Ascending aorta (tissue), 2 donors: ENCODE measurements around the gene MCRIP2. TPM values are rescaled to one million over a fixed set of nuclear protein-coding genes. Genes with fewer than 3 reads are reported as not detected.

Experiments
- DNase-seq, 2 donors: peaks; one replicate each; pipeline ENCODE4 v3.0.0-alpha.2; 2019; ENCODE audit warnings: low spot score in 2 of 2
- H3K27ac ChIP-seq, 2 donors: fragments of 200-600 bp; sonication (generic); one replicate each; pipeline ENCODE4 v1.5.1; 2016 to 2017; ENCODE audit warnings: mild to moderate bottlenecking in 1 of 2
- H3K27me3 ChIP-seq: fragments of 200-600 bp; sonication (generic); one replicate; pipeline ENCODE4 v1.5.1; 2017
- H3K36me3 ChIP-seq, 2 donors: fragments of 200-600 bp; sonication (generic); one replicate each; pipeline ENCODE4 v1.5.1; 2016
- H3K4me1 ChIP-seq, 2 donors: fragments of 200-600 bp; sonication (generic); one replicate each; pipeline ENCODE4 v1.5.1; 2016 to 2017; ENCODE audit warnings: mild to moderate bottlenecking in 1 of 2
- H3K4me3 ChIP-seq, 2 donors: fragments of 200-600 bp; sonication (generic); one replicate each; pipeline ENCODE4 v1.5.1; 2016 to 2017; ENCODE audit warnings: mild to moderate bottlenecking in 1 of 2
- H3K9me3 ChIP-seq, 2 donors: fragments of 200-600 bp; sonication (generic); one replicate each; pipeline ENCODE4 v1.5.1; 2016
- CTCF ChIP-seq, 3 experiments: fragments of 200-600 bp in 2 of 3; fragments of 450-650 bp in 1 of 3; sonication (generic) in 2 of 3; IDR thresholded peaks; one replicate each; pipeline ENCODE4 v1.5.1; 2016 to 2019; ENCODE audit warnings: antibody characterized with exemption in 3 of 3, mild to moderate bottlenecking in 1 of 3, moderate library complexity in 1 of 3
- intact Hi-C: fragments of 100-400 bp; cut with DNase I; formaldehyde crosslinking; loops from one replicate; pipeline ENCODE4 v1.15.1; 2023
- total RNA-seq: library from RNA; depleted of rRNA; stranded (reverse); fragments of >200 nt; gene quantifications from one replicate; pipeline ENCODE4 v1.1.0, GENCODE V29; 2016

The MCRIP2 gene
- total RNA-seq, 1 donor from 2014 or later, result 92.9 TPM

GRCh38 chr16:603933-604332 is 37.7 kb upstream of the MCRIP2 start:
- no peak for TF ChIP-seq CTCF (IDR thresholded peaks at IDR 0.05)
- H3K4me3 ChIP-seq, result no peak overlapping the region
- H3K4me1 ChIP-seq, result no peaks in the 10 kb centered on the region
- H3K9me3 ChIP-seq, result no peaks in the 10 kb centered on the region
- H3K27me3 ChIP-seq, result no peaks in the 10 kb centered on the region
- H3K36me3 ChIP-seq, result peaks cover 3 to 5% of the 10 kb centered on the region in 2 donors
- no peak overlapping the region for H3K27ac ChIP-seq
- DNase-seq, result no peak
- intact Hi-C loops, result no loop called here

GRCh38 chr16:606656-607307 is 34.8 kb upstream of the MCRIP2 start:
- Histone ChIP-seq H3K4me3 (no peak overlapping the region), H3K9me3 (no peaks in the 10 kb centered on the region), H3K4me1 (no peaks in the 10 kb centered on the region), H3K36me3 (no peaks in the 10 kb centered on the region), H3K27ac (no peak overlapping the region), H3K27me3 (no peaks in the 10 kb centered on the region)
- intact Hi-C loops, result no loop called here
- DNase-seq, result no peak
- no peak for TF ChIP-seq CTCF (IDR thresholded peaks at IDR 0.05)

GRCh38 chr16:608019-608418 is 33.6 kb upstream of the MCRIP2 start:
- no peaks in the 10 kb centered on the region for H3K4me1 ChIP-seq
- intact Hi-C loops, result no loop called here
- H3K4me3 ChIP-seq, result no peak overlapping the region
- no peak for DNase-seq
- H3K27ac ChIP-seq, result no peak overlapping the region
- H3K27me3 ChIP-seq, result no peaks in the 10 kb centered on the region
- H3K36me3 ChIP-seq, result no peaks in the 10 kb centered on the region
- TF ChIP-seq CTCF (IDR thresholded peaks at IDR 0.05), result no peak
- no peaks in the 10 kb centered on the region for H3K9me3 ChIP-seq

GRCh38 chr16:609316-609715 is 32.3 kb upstream of the MCRIP2 start:
- H3K4me3 ChIP-seq, result no peak overlapping the region
- H3K4me1 ChIP-seq, result no peaks in the 10 kb centered on the region
- intact Hi-C loops, result no loop called here
- H3K9me3 ChIP-seq, result no peaks in the 10 kb centered on the region
- no peak overlapping the region for H3K27ac ChIP-seq
- no peaks in the 10 kb centered on the region for H3K36me3 ChIP-seq
- DNase-seq, result no peak
- H3K27me3 ChIP-seq, result no peaks in the 10 kb centered on the region
- no peak for TF ChIP-seq CTCF (IDR thresholded peaks at IDR 0.05)

GRCh38 chr16:609984-610383 is 31.6 kb upstream of the MCRIP2 start:
- no peaks in the 10 kb centered on the region for H3K9me3 ChIP-seq
- no peak for DNase-seq
- H3K27ac ChIP-seq, result no peak overlapping the region
- H3K36me3 ChIP-seq, result no peaks in the 10 kb centered on the region
- H3K4me1 ChIP-seq, result no peaks in the 10 kb centered on the region
- TF ChIP-seq CTCF (IDR thresholded peaks at IDR 0.05), result no peak
- intact Hi-C loops, result no loop called here
- no peak overlapping the region for H3K4me3 ChIP-seq
- H3K27me3 ChIP-seq, result no peaks in the 10 kb centered on the region
